GM12891 (cell line): Measurements from ENCODE around the gene HMCN1.
"Not testable (repeated sequence)": the region's sequence is repeated elsewhere in the genome, so short reads cannot be mapped to it uniquely, and the experiment has no call there.

Experiments used
- DNase-seq: peaks from one replicate; pipeline ENCODE4 v3.0.0; 2011; ENCODE audit warnings: low spot score; ENCODE audit not compliant: insufficient read length
- FAIRE-seq: peaks from 2 replicates; lab custom pipeline; 2011; peaks lifted over from hg19 to GRCh38; lab: Jason Lieb, UNC
- PAX5 ChIP-seq: IDR thresholded peaks from 2 replicates; pipeline ENCODE4 v1.6.1; 2011; ENCODE audit warnings: low read length, moderate library complexity, mild to moderate bottlenecking; ENCODE audit not compliant: insufficient read depth, severe bottlenecking
- POLR2A ChIP-seq: IDR thresholded peaks from 2 replicates; pipeline ENCODE4 v1.6.1; 2011; ENCODE audit warnings: low read depth, low read length, control low read depth
- POLR2AphosphoS5 ChIP-seq: IDR thresholded peaks from 2 replicates; pipeline ENCODE4 v1.6.1; 2011; ENCODE audit warnings: low read depth, low read length, control low read depth
- POU2F2 ChIP-seq: IDR thresholded peaks from 2 replicates; pipeline ENCODE4 v1.6.1; 2011; ENCODE audit warnings: low read depth, mild to moderate bottlenecking, control low read depth, low read length, moderate library complexity
- SPI1 ChIP-seq: IDR thresholded peaks from 2 replicates; pipeline ENCODE4 v1.6.1; 2011; ENCODE audit warnings: low read depth, low read length, control low read depth
- TAF1 ChIP-seq: IDR thresholded peaks from 2 replicates; pipeline ENCODE4 v1.6.1; 2011; ENCODE audit warnings: low read depth, low read length, control low read depth

The HMCN1 gene

DNA sequence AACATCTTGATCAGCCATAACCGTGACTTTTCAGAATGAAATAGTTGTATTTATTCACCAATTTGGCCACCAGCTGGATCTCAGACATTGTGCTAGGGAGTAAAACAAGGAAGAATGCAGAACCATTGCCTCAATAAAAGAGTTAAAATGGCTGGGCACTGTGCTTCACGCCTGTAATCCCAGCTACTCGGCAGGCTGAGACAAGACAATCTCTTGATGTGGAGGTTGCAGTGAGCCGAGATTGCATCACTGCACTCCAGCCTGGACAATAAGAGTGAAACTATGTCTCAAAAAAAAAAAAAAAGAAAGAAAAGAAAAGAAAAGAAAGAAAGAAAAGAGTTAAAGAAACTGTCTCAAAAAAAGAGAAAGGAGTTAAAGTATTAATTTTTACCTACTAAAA is 441.4 kb downstream of the HMCN1 start:
- no peak for DNase-seq
- FAIRE-seq, result no peak
- TF ChIP-seq POLR2A (no peak), TAF1 (no peak), SPI1 (no peak), PAX5 (no peak), POU2F2 (no peak), POLR2AphosphoS5 (no peak)

DNA sequence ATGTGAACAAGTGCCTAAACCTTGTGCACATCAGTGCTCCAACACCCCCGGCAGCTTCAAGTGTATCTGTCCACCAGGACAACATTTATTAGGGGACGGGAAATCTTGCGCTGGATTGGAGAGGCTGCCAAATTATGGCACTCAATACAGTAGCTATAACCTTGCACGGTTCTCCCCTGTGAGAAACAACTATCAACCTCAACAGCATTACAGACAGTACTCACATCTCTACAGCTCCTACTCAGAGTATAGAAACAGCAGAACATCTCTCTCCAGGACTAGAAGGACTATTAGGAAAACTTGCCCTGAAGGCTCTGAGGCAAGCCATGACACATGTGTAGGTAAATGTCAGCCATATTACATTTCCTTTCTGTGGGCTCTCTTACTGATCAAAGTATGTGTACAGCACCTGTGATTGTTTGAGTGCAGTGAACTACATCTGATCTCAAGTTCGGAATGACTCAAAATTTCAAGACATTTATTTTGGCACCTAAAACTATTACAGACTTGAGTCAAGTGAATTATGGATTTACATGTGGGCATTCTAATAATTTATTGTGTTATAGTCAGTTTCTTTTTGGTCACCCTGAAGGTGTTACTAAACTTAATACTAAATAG is 444.3 kb downstream of the HMCN1 start:
- TF ChIP-seq POU2F2, result no peak
- TF ChIP-seq POLR2AphosphoS5, result no peak
- TF ChIP-seq TAF1, result no peak
- no peak for TF ChIP-seq POLR2A
- DNase-seq, result no peak
- FAIRE-seq, result no peak

DNA sequence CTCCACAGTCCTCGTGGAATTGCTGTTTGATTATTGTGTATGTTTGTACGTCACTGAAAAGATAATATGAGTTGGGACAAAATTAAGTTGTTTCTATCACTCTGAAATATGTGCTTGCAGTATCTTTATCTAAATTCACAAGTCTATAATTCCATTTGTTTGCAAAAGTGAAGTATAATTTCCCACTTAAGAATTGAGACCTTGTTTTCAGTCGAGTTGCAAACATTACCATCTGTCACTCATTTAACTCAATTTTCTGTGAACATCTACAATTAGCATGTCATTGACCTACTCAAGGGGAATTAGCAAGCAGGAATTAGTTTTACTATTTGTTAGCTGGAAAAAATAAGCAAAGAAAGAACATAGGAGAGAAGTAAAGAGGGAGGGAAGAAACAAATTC is 445.0 kb downstream of the HMCN1 start:
- DNase-seq (no peak), FAIRE-seq (no peak)
- no peak for TF ChIP-seq SPI1
- no peak for TF ChIP-seq POU2F2
- no peak for TF ChIP-seq POLR2AphosphoS5
- TF ChIP-seq PAX5, result no peak
- no peak for TF ChIP-seq TAF1
- TF ChIP-seq POLR2A, result no peak

DNA sequence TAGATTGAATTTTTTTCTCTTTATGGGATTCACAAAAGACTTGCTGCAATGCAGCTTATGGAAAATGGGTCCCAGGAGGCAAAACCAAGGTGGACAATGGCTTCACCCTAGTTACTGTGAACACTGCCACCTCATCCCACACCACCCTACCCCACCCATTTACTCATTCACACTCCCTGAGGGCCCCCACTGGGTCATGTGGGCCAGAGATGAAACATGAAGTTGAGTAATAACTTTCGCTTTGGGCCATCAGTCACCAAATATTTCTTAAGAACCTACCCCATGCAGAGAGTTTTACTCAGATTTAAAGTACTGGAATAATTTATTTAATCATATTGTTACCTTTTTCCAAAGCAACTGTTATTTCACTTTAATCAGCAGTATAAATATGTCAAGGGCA is 449.0 kb downstream of the HMCN1 start:
- DNase-seq (no peak), FAIRE-seq (no peak)

DNA sequence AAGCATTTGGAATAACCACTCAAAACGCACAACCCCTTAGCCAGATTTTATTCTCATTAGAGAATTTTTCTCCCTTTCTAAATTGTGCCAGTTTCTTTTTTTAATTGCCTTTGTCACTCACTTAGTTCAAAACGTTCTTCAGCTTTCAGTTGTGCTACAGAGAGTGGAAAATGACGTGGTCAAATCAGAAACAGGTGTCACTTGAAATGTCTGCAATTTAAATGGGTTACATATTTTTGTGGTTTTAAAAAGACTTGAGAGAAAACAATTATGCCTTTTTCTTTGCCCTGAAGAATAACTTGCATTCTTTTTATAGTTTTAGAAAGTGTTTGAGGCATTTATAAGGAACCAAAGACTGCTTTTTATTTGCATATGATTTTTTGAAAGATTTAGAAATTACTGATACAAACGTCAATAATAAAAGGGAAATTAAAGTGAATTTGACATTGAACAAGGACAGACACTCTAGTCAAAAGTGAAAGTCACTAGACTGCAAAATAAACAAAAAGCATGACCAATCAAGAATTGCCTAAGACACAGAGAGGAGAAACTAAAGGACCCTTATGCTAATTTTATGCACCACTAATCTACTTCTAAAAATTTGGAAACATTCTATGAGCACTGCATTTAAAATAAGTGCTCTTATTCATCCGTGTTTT is 449.9 kb downstream of the HMCN1 start:
- TF ChIP-seq POLR2A, result no peak
- no peak for TF ChIP-seq TAF1
- no peak for TF ChIP-seq SPI1
- no peak for TF ChIP-seq PAX5
- no peak for TF ChIP-seq POLR2AphosphoS5
- TF ChIP-seq POU2F2, result no peak
- no peak for DNase-seq
- FAIRE-seq, result no peak

More for the DNA sequence above, 449.0 kb downstream of the HMCN1 start:
- TF ChIP-seq PAX5 (no peak), POLR2AphosphoS5 (no peak), POU2F2 (no peak), POLR2A (no peak), SPI1 (no peak), TAF1 (no peak)

DNA sequence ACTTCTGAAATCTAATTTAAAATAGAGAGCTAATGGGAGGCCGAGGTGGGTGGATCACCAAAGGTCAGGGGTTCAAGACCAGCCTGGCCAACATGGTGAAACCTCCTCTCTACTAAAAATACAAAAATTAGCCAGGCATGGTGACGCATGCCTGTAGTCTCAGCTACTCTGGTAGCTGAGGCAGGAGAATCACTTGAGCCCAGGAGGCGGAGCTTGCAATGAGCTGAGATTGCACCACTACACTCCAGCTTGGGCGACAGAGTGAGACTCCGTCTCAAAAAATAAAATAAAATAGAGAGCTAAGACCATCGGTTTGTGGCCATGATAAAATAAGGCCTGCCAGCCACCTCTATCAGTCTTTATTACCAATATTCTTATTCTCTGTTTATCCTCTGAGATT is 452.1 kb downstream of the HMCN1 start:
- DNase-seq, FAIRE-seq: not testable (repeated sequence)

DNA sequence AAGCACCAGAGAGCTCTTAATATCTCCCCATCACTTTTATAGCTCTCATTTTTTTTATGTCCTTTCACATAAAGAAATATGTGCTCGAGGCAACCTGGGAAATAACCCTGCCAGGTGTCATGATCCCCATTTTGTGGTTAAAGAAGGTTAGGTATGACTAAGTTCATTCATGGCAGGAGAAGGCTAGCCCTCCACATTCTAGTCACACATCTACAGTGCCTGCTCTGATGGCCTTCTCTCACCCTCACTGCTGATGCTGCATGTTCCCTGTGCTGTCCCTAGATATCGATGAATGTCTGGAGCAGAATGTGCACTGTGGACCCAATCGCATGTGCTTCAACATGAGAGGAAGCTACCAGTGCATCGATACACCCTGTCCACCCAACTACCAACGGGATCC is 453.4 kb downstream of the HMCN1 start:
- DNase-seq (no peak), FAIRE-seq (no peak)
- TF ChIP-seq POU2F2 (no peak), SPI1 (no peak), POLR2A (no peak), POLR2AphosphoS5 (no peak), PAX5 (no peak), TAF1 (no peak)

DNA sequence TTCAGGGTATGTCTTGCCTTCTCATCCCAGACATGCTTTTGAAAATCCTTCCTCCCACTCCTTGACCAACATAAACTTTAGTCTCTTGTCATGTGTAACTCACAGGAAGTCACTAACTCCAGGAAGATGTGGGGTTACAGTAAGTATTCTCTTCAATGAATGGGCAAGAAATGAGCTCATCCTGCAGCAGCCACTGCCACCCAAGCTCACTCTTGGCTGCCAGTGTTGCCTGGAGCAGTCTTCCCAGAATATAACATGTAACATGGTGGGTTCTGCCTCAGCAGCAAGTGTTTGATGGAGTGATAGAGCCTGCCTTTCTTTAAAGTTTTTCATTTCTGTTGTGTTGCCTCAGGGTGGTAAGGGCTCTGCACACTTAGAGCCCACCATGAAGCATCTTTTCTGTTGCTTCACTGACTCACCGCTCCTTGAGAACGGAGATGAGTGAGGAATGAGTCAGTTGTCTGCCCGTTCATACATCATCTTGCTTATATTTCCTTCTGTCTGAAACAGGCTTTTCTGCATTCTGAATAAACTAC is 453.9 kb downstream of the HMCN1 start:
- DNase-seq, result no peak
- no peak for FAIRE-seq
- no peak for TF ChIP-seq POLR2AphosphoS5
- TF ChIP-seq POU2F2, result no peak
- TF ChIP-seq TAF1, result no peak
- TF ChIP-seq PAX5, result no peak
- no peak for TF ChIP-seq POLR2A
- no peak for TF ChIP-seq SPI1

DNA sequence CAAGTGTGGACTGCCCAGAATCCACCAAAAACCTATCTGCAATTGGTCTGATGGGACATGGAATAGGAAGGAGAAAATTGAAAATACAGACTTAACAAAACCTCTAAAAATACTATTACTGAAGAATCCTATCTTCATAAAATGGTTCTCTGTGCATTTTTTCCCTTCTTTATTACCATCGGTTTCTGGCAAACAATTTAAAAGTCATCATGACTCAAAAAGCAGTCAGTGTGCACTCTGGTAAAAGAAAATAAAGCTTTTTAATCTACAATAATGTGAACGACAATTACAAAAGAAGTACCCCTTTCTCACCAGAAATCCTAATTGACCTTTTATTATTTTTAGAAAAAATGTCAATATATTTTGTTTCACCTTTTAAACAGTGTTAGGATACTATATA is 454.5 kb downstream of the HMCN1 start:
- FAIRE-seq (no peak), DNase-seq (no peak)
- TF ChIP-seq PAX5 (no peak), POLR2A (no peak)

DNA sequence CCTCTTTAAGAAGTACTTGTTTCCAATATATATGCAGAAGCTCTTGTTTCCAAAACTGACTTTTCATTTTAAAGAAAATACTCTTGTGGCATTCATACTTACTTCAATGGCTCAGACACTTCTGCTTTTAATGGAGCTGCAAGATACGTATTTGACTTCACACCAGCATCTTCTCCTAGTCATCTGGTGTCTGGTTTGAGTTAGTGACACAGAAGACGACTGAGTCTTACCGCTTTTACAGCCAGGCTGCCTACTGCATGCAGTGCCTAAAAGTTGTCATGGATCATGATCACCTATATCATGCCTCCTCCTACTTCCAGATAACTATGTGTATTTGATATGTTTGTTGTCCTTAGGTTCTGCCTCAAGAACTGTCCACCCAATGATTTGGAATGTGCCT is 455.0 kb downstream of the HMCN1 start:
- no peak for FAIRE-seq
- no peak for DNase-seq
- TF ChIP-seq TAF1 (no peak), SPI1 (no peak), POLR2A (no peak), POLR2AphosphoS5 (no peak), PAX5 (no peak), POU2F2 (no peak)
